ENCODE data around the gene ZNF593OS. TPM values are rescaled to one million over a fixed set of nuclear protein-coding genes. Genes with fewer than 3 reads are reported as not detected.

ZNF593OS gene
- total and polyA plus RNA-seq, 2 experiments from 2014 or later = 3.4 TPM; not detected in 1

GRCh38 chr1:26189751-26190275 is 18.2 kb upstream of the ZNF593OS start:
- no peaks in the 10 kb centered on the region for H3K36me3 ChIP-seq
- TF ChIP-seq, protein P1, sequence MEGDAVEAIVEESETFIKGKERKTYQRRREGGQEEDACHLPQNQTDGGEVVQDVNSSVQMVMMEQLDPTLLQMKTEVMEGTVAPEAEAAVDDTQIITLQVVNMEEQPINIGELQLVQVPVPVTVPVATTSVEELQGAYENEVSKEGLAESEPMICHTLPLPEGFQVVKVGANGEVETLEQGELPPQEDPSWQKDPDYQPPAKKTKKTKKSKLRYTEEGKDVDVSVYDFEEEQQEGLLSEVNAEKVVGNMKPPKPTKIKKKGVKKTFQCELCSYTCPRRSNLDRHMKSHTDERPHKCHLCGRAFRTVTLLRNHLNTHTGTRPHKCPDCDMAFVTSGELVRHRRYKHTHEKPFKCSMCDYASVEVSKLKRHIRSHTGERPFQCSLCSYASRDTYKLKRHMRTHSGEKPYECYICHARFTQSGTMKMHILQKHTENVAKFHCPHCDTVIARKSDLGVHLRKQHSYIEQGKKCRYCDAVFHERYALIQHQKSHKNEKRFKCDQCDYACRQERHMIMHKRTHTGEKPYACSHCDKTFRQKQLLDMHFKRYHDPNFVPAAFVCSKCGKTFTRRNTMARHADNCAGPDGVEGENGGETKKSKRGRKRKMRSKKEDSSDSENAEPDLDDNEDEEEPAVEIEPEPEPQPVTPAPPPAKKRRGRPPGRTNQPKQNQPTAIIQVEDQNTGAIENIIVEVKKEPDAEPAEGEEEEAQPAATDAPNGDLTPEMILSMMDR (IDR thresholded peaks at IDR 0.05; ENCODE audit: low read depth, low read length) = no peak
- no peaks in the 10 kb centered on the region for H3K9me3 ChIP-seq (ENCODE audit: low read depth)
- peaks cover 4% of the 10 kb centered on the region for H3K4me1 ChIP-seq (ENCODE audit: low read depth)
- no peaks in the 10 kb centered on the region for H3K27me3 ChIP-seq
- H3K27ac ChIP-seq = no peak overlapping the region
- no peak for DNase-seq (ENCODE audit: low read depth in 1 of 2, low spot score in 1 of 2)
- H3K4me3 ChIP-seq = no peak overlapping the region

- Histone ChIP-seq H3K9me3 (ENCODE audit: low read depth) (no peaks in the 10 kb centered on the region), H3K27ac (no peak overlapping the region), H3K4me1 (ENCODE audit: low read depth) (peaks cover 4% of the 10 kb centered on the region), H3K36me3 (no peaks in the 10 kb centered on the region), H3K4me3 (no peak overlapping the region), H3K27me3 (no peaks in the 10 kb centered on the region)
- TF ChIP-seq, protein P1 (IDR thresholded peaks at IDR 0.05; ENCODE audit: low read depth, low read length) = no peak
- no peak for DNase-seq (ENCODE audit: low read depth in 1 of 2, low spot score in 1 of 2)
Measured at GRCh38 chr1:26189331-26189730, 17.7 kb upstream of the ZNF593OS start.

GRCh38 chr1:26188477-26188876 is 16.8 kb upstream of the ZNF593OS start:
- Histone ChIP-seq H3K27ac (no peak overlapping the region), H3K27me3 (no peaks in the 10 kb centered on the region), H3K4me1 (ENCODE audit: low read depth) (peaks cover 4% of the 10 kb centered on the region), H3K36me3 (no peaks in the 10 kb centered on the region), H3K9me3 (ENCODE audit: low read depth) (no peaks in the 10 kb centered on the region), H3K4me3 (no peak overlapping the region)
- DNase-seq (ENCODE audit: low read depth in 1 of 2, low spot score in 1 of 2) = no peak
- TF ChIP-seq, protein P1 (IDR thresholded peaks at IDR 0.05; ENCODE audit: low read depth, low read length) = no peak

DNA sequence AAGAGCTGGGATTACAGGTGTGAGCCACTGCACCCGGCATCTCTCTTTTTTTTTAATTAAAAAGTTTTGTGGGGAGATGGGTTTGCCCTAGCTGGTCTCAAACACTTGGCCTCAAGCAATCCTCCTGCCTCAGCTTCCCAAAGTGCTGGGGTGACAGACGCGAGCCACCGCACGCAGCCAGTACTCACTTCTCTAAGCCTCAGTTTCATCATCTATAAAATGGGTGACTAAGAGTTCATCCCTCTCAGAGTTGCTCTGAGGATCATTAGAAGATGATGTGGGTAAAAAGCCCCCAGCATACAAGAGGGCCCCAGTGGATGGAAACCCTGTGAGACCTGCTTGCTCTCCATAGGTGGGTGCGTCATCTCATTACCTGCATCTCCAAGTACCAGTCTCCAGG is 16.2 kb upstream of the ZNF593OS start:
- DNase-seq (ENCODE audit: low read depth in 1 of 2, low spot score in 1 of 2) = no peak
- Histone ChIP-seq H3K27me3 (no peaks in the 10 kb centered on the region), H3K4me1 (ENCODE audit: low read depth) (peaks cover 4% of the 10 kb centered on the region), H3K36me3 (no peaks in the 10 kb centered on the region), H3K9me3 (ENCODE audit: low read depth) (no peaks in the 10 kb centered on the region), H3K27ac (no peak overlapping the region), H3K4me3 (no peak overlapping the region)
- TF ChIP-seq, protein P1 (IDR thresholded peaks at IDR 0.05; ENCODE audit: low read depth, low read length) = no peak

DNA sequence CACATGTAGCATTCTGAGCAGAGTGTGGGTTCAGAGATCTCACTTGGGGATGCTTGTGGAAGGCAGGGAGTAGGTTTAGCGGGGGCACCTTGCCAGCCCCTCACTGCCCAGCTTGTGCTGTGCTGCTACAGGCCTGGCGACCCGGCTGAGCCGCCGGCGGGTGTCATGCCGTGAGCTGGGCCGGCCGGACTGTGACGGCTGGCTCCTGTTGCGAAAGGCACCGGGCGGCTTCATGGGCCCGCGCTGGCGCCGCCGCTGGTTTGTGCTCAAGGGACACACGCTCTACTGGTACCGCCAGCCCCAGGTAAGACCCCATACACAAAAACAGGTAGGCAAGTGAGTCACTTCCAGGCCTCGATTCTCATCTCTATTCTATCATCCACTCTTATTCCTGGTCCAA is 13.3 kb upstream of the ZNF593OS start:
- TF ChIP-seq, protein P1 (IDR thresholded peaks at IDR 0.05; ENCODE audit: low read depth, low read length) = no peak
- H3K36me3 ChIP-seq = no peaks in the 10 kb centered on the region
- H3K27ac ChIP-seq = no peak overlapping the region
- no peaks in the 10 kb centered on the region for H3K4me1 ChIP-seq (ENCODE audit: low read depth)
- H3K27me3 ChIP-seq = no peaks in the 10 kb centered on the region
- H3K9me3 ChIP-seq (ENCODE audit: low read depth) = no peaks in the 10 kb centered on the region
- no peak for DNase-seq (ENCODE audit: low read depth in 1 of 2, low spot score in 1 of 2)
- no peak overlapping the region for H3K4me3 ChIP-seq

GRCh38 chr1:26184086-26184485 is 12.5 kb upstream of the ZNF593OS start:
- no peak overlapping the region for H3K27ac ChIP-seq
- TF ChIP-seq, protein P1 (IDR thresholded peaks at IDR 0.05; ENCODE audit: low read depth, low read length) = no peak
- no peaks in the 10 kb centered on the region for H3K4me1 ChIP-seq (ENCODE audit: low read depth)
- no peaks in the 10 kb centered on the region for H3K27me3 ChIP-seq
- no peak for DNase-seq (ENCODE audit: low read depth in 1 of 2, low spot score in 1 of 2)
- H3K4me3 ChIP-seq = no peak overlapping the region
- H3K36me3 ChIP-seq = no peaks in the 10 kb centered on the region
- no peaks in the 10 kb centered on the region for H3K9me3 ChIP-seq (ENCODE audit: low read depth)
